GM12872 (cell line): ENCODE results near the gene PLCH1.

Source experiments
- CTCF ChIP-seq: IDR thresholded peaks from 3 replicates; pipeline ENCODE4 v1.5.1; 2011; ENCODE audit warnings: low read depth, mild to moderate bottlenecking, low read length, moderate library complexity; ENCODE audit not compliant: insufficient read depth

The PLCH1 gene

GRCh38 chr3:155648013-155648591 is 96.8 kb downstream of the PLCH1 start:
- TF ChIP-seq CTCF: no peak

- no peak for TF ChIP-seq CTCF
These were observed 97.7 kb downstream of the PLCH1 start for GRCh38 chr3:155647206-155647605.

DNA sequence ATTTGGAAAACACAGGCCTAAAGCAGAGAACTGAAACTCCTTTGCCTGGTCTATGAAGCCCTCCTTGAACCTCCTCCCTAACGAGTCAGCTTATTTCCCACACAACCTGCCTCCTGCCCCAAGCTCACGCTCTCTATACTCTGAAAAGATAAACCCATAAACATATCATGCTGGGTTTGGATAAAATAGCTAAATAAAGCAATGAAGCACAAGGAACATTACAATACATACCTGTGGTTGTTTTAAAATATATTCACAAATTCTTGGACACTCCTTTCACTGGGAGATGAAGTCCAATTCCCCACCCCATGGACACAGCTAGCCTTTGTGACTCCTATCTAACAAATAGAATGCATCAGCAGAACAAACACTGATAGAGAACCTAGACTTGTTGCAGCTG is 98.2 kb downstream of the PLCH1 start:
- no peak for TF ChIP-seq CTCF

DNA sequence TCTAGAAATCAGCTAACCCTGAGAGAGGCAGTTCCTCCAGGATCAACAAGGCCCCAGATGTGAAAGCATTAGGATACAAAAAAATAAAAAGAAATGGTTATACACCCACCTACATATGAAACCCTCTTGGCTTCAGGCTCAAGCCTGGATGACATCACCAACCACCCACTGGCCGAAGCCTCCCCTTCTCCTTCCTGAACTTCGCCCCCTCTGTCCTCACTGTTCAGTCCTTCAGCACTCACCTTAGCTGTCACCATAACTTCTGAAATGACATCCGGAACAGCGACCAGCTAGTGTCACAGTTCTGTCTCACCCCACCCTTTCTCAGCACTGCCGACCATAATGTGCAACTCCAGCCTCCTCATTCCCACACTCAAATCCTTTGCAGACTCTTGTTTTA is 98.7 kb downstream of the PLCH1 start:
- no peak for TF ChIP-seq CTCF

DNA sequence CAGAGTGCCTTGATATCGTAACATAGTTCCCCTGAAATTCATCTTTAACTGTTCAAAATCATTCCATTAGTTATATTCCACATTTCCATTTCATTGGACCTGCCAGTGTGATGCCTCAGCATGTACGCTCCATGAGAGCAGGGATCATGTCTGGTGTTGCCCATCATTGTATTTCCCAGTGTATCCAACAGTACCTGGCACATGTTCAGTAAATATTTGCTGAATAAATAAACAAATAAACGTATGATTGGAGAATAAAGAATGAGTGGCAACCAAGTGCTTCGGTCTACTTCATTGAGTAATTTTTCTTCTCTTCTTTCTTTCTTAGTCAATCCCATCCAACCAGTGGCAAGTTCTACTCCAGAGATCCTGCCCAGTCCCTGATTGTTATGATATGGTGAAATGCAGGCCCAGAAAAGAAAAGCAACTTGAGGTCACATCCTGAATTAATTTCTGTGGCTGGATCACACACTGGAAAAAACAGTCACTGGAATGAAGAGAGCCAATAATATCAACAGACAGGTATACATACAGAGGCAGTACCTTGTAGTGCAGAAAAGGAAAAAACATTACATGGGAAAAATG is 101.2 kb downstream of the PLCH1 start:
- TF ChIP-seq CTCF: no peak

GRCh38 chr3:155641956-155642355 is 102.9 kb downstream of the PLCH1 start:
- no peak for TF ChIP-seq CTCF

- no peak for TF ChIP-seq CTCF
These were observed 104.8 kb downstream of the PLCH1 start for GRCh38 chr3:155640098-155640497.
